ENCODE results near the gene RAB29. TPM values are rescaled to one million over a fixed set of nuclear protein-coding genes. Genes with fewer than 3 reads are reported as not detected.
A peak's percentile ranks its signal among the peaks of the same experiment; 100 is the strongest.
"Not testable (repeated sequence)": the region's sequence is repeated elsewhere in the genome, so short reads cannot be mapped to it uniquely, and the experiment has no call there.

Gene RAB29
- 37.6 and 43.3 TPM in 2 replicates for total RNA-seq

GRCh38 chr1:205775015-205775716 lies at the start of gene RAB29:
TSS of gene RAB29 (minus strand) at chr1:205775482. CDS start at chr1:205774956, 526 bp downstream.
- TF ChIP-seq, protein P1, sequence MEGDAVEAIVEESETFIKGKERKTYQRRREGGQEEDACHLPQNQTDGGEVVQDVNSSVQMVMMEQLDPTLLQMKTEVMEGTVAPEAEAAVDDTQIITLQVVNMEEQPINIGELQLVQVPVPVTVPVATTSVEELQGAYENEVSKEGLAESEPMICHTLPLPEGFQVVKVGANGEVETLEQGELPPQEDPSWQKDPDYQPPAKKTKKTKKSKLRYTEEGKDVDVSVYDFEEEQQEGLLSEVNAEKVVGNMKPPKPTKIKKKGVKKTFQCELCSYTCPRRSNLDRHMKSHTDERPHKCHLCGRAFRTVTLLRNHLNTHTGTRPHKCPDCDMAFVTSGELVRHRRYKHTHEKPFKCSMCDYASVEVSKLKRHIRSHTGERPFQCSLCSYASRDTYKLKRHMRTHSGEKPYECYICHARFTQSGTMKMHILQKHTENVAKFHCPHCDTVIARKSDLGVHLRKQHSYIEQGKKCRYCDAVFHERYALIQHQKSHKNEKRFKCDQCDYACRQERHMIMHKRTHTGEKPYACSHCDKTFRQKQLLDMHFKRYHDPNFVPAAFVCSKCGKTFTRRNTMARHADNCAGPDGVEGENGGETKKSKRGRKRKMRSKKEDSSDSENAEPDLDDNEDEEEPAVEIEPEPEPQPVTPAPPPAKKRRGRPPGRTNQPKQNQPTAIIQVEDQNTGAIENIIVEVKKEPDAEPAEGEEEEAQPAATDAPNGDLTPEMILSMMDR (IDR thresholded peaks at IDR 0.05; ENCODE audit: extremely low read depth, low read depth, low read length): no peak
- Histone ChIP-seq H3K79me2 (ENCODE audit: insufficient read depth, low read length) (peaks cover 8% of the 10 kb centered on the region), H4K20me1 (ENCODE audit: insufficient read depth, low read length) (no peaks in the 10 kb centered on the region), H3K27ac (ENCODE audit: low read depth, low read length) (peak within 1 kb of the TSS; percentile 61), H3K4me1 (ENCODE audit: insufficient read depth, low read length) (peaks cover 14% of the 10 kb centered on the region), H3K4me2 (ENCODE audit: insufficient read depth, low read length) (peak within 1 kb of the TSS; percentile 92), H3K9me3 (ENCODE audit: low read depth, low read length) (no peaks in the 10 kb centered on the region), H2AFZ (ENCODE audit: low read length) (peak within 1 kb of the TSS; percentile 93), H3K27me3 (ENCODE audit: insufficient read depth, low read length) (no peaks in the 10 kb centered on the region), H3K36me3 (ENCODE audit: insufficient read depth, low read length) (no peaks in the 10 kb centered on the region), H3K4me3 (ENCODE audit: insufficient read depth, low read length) (peak within 1 kb of the TSS; percentile 88)
- peak; percentile 94 for DNase-seq (ENCODE audit: insufficient read length, low spot score, missing footprints)

DNA sequence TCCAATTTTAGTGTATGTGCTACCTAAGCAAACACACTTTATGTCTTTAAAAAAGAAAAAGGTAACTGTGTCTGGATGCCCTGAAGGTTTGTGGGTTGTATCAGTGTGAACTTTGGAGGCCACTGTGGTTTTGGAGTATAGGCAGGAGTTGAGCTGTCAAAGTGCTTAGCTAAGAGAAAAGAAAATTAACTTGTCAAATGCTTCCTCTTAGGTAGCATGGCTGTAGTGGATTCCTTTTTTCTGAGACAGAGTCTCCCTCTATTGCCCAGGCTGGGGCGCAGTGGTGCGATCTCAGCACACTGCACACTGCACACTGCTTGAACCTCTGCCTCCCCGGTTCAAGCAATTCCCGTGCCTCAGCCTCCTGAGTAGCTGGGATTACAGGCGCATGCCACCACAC lies 48.9 kb upstream of the RAB29 start:
- DNase-seq (ENCODE audit: insufficient read length, low spot score, missing footprints): no peak
- no peak overlapping the region for H3K27ac ChIP-seq (ENCODE audit: low read depth, low read length)

DNA sequence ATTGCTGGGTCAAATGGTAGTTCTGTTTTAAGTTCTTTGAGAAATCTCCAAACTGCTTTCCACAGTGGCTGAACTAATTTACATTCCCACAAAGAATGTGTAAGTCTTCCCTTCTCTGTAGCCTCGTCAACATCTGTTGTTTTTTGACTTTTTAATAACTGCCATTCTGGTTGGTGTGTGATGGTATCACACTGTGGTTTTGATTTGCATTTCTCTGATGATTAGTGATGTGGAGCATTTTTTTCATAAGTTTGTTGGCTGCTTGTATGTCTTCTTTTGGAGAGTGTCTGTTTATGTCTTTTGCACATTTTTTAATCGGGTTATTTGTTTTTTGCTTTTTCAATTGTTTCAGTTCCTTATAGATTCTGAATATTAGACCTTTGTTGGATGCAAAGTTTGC lies 48.0 kb upstream of the RAB29 start:
- H3K9me3 ChIP-seq (ENCODE audit: low read depth, low read length); H3K4me1 ChIP-seq (ENCODE audit: insufficient read depth, low read length); H3K36me3 ChIP-seq (ENCODE audit: insufficient read depth, low read length); H4K20me1 ChIP-seq (ENCODE audit: insufficient read depth, low read length); H3K27ac ChIP-seq (ENCODE audit: low read depth, low read length); H2AFZ ChIP-seq (ENCODE audit: low read length); H3K27me3 ChIP-seq (ENCODE audit: insufficient read depth, low read length); H3K79me2 ChIP-seq (ENCODE audit: insufficient read depth, low read length); H3K4me2 ChIP-seq (ENCODE audit: insufficient read depth, low read length); DNase-seq (ENCODE audit: insufficient read length, low spot score, missing footprints); H3K4me3 ChIP-seq (ENCODE audit: insufficient read depth, low read length): not testable (repeated sequence)

More for the DNA sequence above, 48.9 kb upstream of the RAB29 start:
- H3K9me3 ChIP-seq (ENCODE audit: low read depth, low read length): no peaks in the 10 kb centered on the region
- H3K27me3 ChIP-seq (ENCODE audit: insufficient read depth, low read length): no peaks in the 10 kb centered on the region
- H3K4me2 ChIP-seq (ENCODE audit: insufficient read depth, low read length): no peak overlapping the region
- H3K79me2 ChIP-seq (ENCODE audit: insufficient read depth, low read length): no peaks in the 10 kb centered on the region
- H3K4me1 ChIP-seq (ENCODE audit: insufficient read depth, low read length): no peaks in the 10 kb centered on the region
- H3K36me3 ChIP-seq (ENCODE audit: insufficient read depth, low read length): no peaks in the 10 kb centered on the region
- H3K4me3 ChIP-seq (ENCODE audit: insufficient read depth, low read length): no peak overlapping the region
- TF ChIP-seq, protein P1 (IDR thresholded peaks at IDR 0.05; ENCODE audit: extremely low read depth, low read depth, low read length): no peak
- H4K20me1 ChIP-seq (ENCODE audit: insufficient read depth, low read length): no peaks in the 10 kb centered on the region
- H2AFZ ChIP-seq (ENCODE audit: low read length): no peak overlapping the region

DNA sequence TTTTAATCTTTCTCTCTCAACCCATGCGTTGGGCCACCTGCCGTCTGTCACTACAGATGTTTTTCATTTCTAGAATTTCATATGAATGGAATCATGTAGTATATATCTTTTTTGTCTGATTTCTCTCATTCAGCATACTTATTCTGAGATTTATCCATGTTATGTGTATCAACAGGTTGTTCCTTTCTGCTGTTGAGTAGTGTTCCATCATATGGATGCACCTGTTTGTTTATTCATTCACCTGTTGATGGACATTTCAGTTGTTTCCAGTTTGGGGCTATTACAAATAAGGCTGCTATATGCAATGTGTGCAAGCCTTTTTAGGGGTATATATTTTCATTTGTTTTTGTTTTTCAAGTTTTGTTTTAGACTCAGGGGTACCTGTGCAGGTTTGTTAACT lies 47.1 kb upstream of the RAB29 start:
- no peaks in the 10 kb centered on the region for H3K79me2 ChIP-seq (ENCODE audit: insufficient read depth, low read length)
- DNase-seq (ENCODE audit: insufficient read length, low spot score, missing footprints): no peak
- H2AFZ ChIP-seq (ENCODE audit: low read length): no peak overlapping the region
- H3K9me3 ChIP-seq (ENCODE audit: low read depth, low read length): no peaks in the 10 kb centered on the region
- H3K4me3 ChIP-seq (ENCODE audit: insufficient read depth, low read length): no peak overlapping the region
- no peaks in the 10 kb centered on the region for H3K27me3 ChIP-seq (ENCODE audit: insufficient read depth, low read length)
- no peaks in the 10 kb centered on the region for H3K36me3 ChIP-seq (ENCODE audit: insufficient read depth, low read length)
- no peaks in the 10 kb centered on the region for H3K4me1 ChIP-seq (ENCODE audit: insufficient read depth, low read length)
- TF ChIP-seq, protein P1 (IDR thresholded peaks at IDR 0.05; ENCODE audit: extremely low read depth, low read depth, low read length): no peak
- H4K20me1 ChIP-seq (ENCODE audit: insufficient read depth, low read length): no peaks in the 10 kb centered on the region
- no peak overlapping the region for H3K4me2 ChIP-seq (ENCODE audit: insufficient read depth, low read length)
- no peak overlapping the region for H3K27ac ChIP-seq (ENCODE audit: low read depth, low read length)

Measured in osteoblast (primary cell).